ENCODE measurements around the gene IGF1. TPM values are rescaled to one million over a fixed set of nuclear protein-coding genes. Genes with fewer than 3 reads are reported as not detected.

The IGF1 gene
- total RNA-seq, 1 experiment from 2014 or later = not detected

GRCh38 chr12:102364709-102365108, 115.7 kb downstream of the IGF1 start:
- no peaks in the 10 kb centered on the region; the same call in 1 of the 2 replicates for H3K27me3 Mint-ChIP-seq (ENCODE audit: low read depth)
- TF ChIP-seq AFF4 (CRISPR knock-in tag; IDR thresholded peaks at IDR 0.05; ENCODE audit: borderline replicate concordance) (no peak), STAT6 (CRISPR knock-in tag; conservative IDR thresholded peaks at IDR 0.05; ENCODE audit: low read depth) (no peak), MYBL2 (CRISPR knock-in tag; IDR thresholded peaks at IDR 0.05) (no peak), ESRRA (CRISPR knock-in tag; IDR thresholded peaks at IDR 0.05; ENCODE audit: borderline replicate concordance) (no peak), EMX1 (CRISPR knock-in tag; IDR thresholded peaks at IDR 0.05) (no peak), ELF4 (CRISPR knock-in tag; IDR thresholded peaks at IDR 0.05; ENCODE audit: low read depth) (no peak), PREB (CRISPR knock-in tag; IDR thresholded peaks at IDR 0.05; ENCODE audit: borderline replicate concordance) (no peak), NFYB (CRISPR knock-in tag; conservative IDR thresholded peaks at IDR 0.05; ENCODE audit: low read depth) (no peak), ZNF317 (CRISPR knock-in tag; IDR thresholded peaks at IDR 0.05; ENCODE audit: borderline replicate concordance, low read depth) (no peak), FOXP1 (CRISPR knock-in tag; IDR thresholded peaks at IDR 0.05; ENCODE audit: borderline replicate concordance) (no peak)
- DNase-seq (ENCODE audit: low spot score) = no peak
- peaks cover 14% of the 10 kb centered on the region for H3K36me3 Mint-ChIP-seq
- H3K27ac Mint-ChIP-seq = no peak overlapping the region
- no peak for ATAC-seq
- no peaks in the 10 kb centered on the region for H3K4me1 Mint-ChIP-seq
- CTCF ChIA-PET = no interaction called here
- no peak overlapping the region for H3K4me3 Mint-ChIP-seq
- H3K9me3 Mint-ChIP-seq = peaks cover 66% of the 10 kb centered on the region
- POLR2A ChIA-PET = no interaction called here

- ChIA-PET CTCF (no interaction called here), POLR2A (no interaction called here)
- H3K9me3 Mint-ChIP-seq = peaks cover 60% of the 10 kb centered on the region
- H3K27ac Mint-ChIP-seq = no peak overlapping the region
- no peak for ATAC-seq
- no peaks in the 10 kb centered on the region for H3K4me1 Mint-ChIP-seq
- H3K36me3 Mint-ChIP-seq = peaks cover 31% of the 10 kb centered on the region
- H3K27me3 Mint-ChIP-seq (ENCODE audit: low read depth) = peaks cover 3% of the 10 kb centered on the region; the same call in 1 of the 2 replicates
- DNase-seq (ENCODE audit: low spot score) = no peak
- no peak overlapping the region for H3K4me3 Mint-ChIP-seq
- no peak for TF ChIP-seq ZNF232 (CRISPR knock-in tag; IDR thresholded peaks at IDR 0.05)
- TF ChIP-seq SP1 (CRISPR knock-in tag; conservative IDR thresholded peaks at IDR 0.05) = no peak
- TF ChIP-seq EMX1 (CRISPR knock-in tag; IDR thresholded peaks at IDR 0.05) = no peak
- TF ChIP-seq ELF4 (CRISPR knock-in tag; IDR thresholded peaks at IDR 0.05; ENCODE audit: low read depth) = no peak
- no peak for TF ChIP-seq ATF6 (CRISPR knock-in tag; IDR thresholded peaks at IDR 0.05)
- no peak for TF ChIP-seq ARID4B (CRISPR knock-in tag; IDR thresholded peaks at IDR 0.05; ENCODE audit: borderline replicate concordance)
- no peak for TF ChIP-seq ZNF532 (CRISPR knock-in tag; IDR thresholded peaks at IDR 0.05; ENCODE audit: borderline replicate concordance)
- TF ChIP-seq HMGA2 (CRISPR knock-in tag; IDR thresholded peaks at IDR 0.05) = no peak
These were observed 123.7 kb downstream of the IGF1 start for GRCh38 chr12:102356690-102357089.

Measured in WTC11 (cell line).